ENCODE data around the gene NOL9. TPM values are rescaled to one million over a fixed set of nuclear protein-coding genes. Genes with fewer than 3 reads are reported as not detected.

Gene NOL9
- total and polyA plus RNA-seq, 2 of the 13 experiments (the other 11 are each of a cell fraction or from before 2014, with no cell fraction given), result 18.0 to 24.7 TPM

GRCh38 chr1:6602669-6603237 is 48.4 kb upstream of the NOL9 start, which contains the start of gene KLHL21 (continued):
- TF ChIP-seq ARID5B (CRISPR knock-in tag; IDR thresholded peaks at IDR 0.05), result no peak
- no peak for TF ChIP-seq ZNF282 (IDR thresholded peaks at IDR 0.05; ENCODE audit: partially characterized antibody)
- TF ChIP-seq SKI (IDR thresholded peaks at IDR 0.05; ENCODE audit: partially characterized antibody), result peak; percentile 73
- no peak for TF ChIP-seq ZMYM3 (CRISPR knock-in tag; IDR thresholded peaks at IDR 0.05)
- TF ChIP-seq ZZZ3 (CRISPR knock-in tag; IDR thresholded peaks at IDR 0.05; ENCODE audit: borderline replicate concordance), result 0 out of 2 replicates have a peak, but pooled peaks have one; percentile 6
- TF ChIP-seq EP300 (IDR thresholded peaks at IDR 0.05; ENCODE audit: low read depth in 2 of 2, low read length in 2 of 2), result peak in 1 of 2 experiments; percentile 45; a peak in 2 of 4 replicates
- no peak for TF ChIP-seq EP300 (CRISPR knock-in tag; IDR thresholded peaks at IDR 0.05; ENCODE audit: borderline replicate concordance)
- no peak for TF ChIP-seq DMTF1 (CRISPR knock-in tag; IDR thresholded peaks at IDR 0.05)
- TF ChIP-seq ZNF234 (CRISPR knock-in tag; conservative IDR thresholded peaks at IDR 0.05), result no peak
- TF ChIP-seq ZNF629 (CRISPR knock-in tag; conservative IDR thresholded peaks at IDR 0.05), result no peak
- no peak for TF ChIP-seq DNMT3B (CRISPR knock-in tag; conservative IDR thresholded peaks at IDR 0.05)
- 0 out of 2 replicates have a peak, but pooled peaks have one; percentile 53 for TF ChIP-seq GATA4 (IDR thresholded peaks at IDR 0.05; ENCODE audit: borderline replicate concordance, low read depth)
- TF ChIP-seq ZNF580 (CRISPR knock-in tag; IDR thresholded peaks at IDR 0.05; ENCODE audit: borderline replicate concordance, low read depth), result 0 out of 2 replicates have a peak, but pooled peaks have one; percentile 29
- peak; percentile 14; the same call in 1 of the 2 replicates for TF ChIP-seq ZNF616 (CRISPR knock-in tag; IDR thresholded peaks at IDR 0.05; ENCODE audit: low read depth)
- no peak for TF ChIP-seq DZIP1 (CRISPR knock-in tag; IDR thresholded peaks at IDR 0.05)
- no peak for TF ChIP-seq CEBPG (CRISPR knock-in tag; IDR thresholded peaks at IDR 0.05)
- TF ChIP-seq MXD1 (CRISPR knock-in tag; IDR thresholded peaks at IDR 0.05), result peak; percentile 4; the same call in 1 of the 2 replicates
- TF ChIP-seq KDM5B (CRISPR knock-in tag; IDR thresholded peaks at IDR 0.05; ENCODE audit: borderline replicate concordance), result no peak; the same call in none of the 2 replicates
